MM.1S (cell line): Measurements from ENCODE around the gene ACOT12.

ENCODE experiments used
- DNase-seq: peaks from one replicate; pipeline ENCODE4 v3.0.0-alpha.2; 2015
- H2AFZ ChIP-seq: fragments of 300-600 bp; sonication (generic); 2 replicates; pipeline ENCODE4 v1.6.0; 2016; ENCODE audit warnings: antibody characterized with exemption, low read length
- H3F3A ChIP-seq: fragments of 300-600 bp; sonication (generic); 2 replicates; pipeline ENCODE4 v1.6.1; 2016; ENCODE audit warnings: mild to moderate bottlenecking, antibody characterized with exemption, low read length, moderate library complexity, mixed read lengths; ENCODE audit not compliant: insufficient read depth
- H3K27ac ChIP-seq: fragments of 300-600 bp; sonication (generic); 2 replicates; pipeline ENCODE4 v1.5.1; 2016; ENCODE audit warnings: mild to moderate bottlenecking, low read length
- H3K27me3 ChIP-seq: fragments of 300-600 bp; sonication (generic); replicated peaks from 2 replicates; pipeline ENCODE4 v1.6.0; 2016; ENCODE audit warnings: low read length; ENCODE audit not compliant: insufficient read depth
- H3K36me3 ChIP-seq: fragments of 300-600 bp; sonication (generic); replicated peaks from 2 replicates; pipeline ENCODE4 v1.6.1; 2016; ENCODE audit warnings: mild to moderate bottlenecking, low read length, mixed read lengths; ENCODE audit not compliant: insufficient read depth
- H3K4me1 ChIP-seq: fragments of 300-600 bp; sonication (generic); 2 replicates; pipeline ENCODE4 v1.6.1; 2016; ENCODE audit warnings: low read length, mixed read lengths
- H3K4me2 ChIP-seq: fragments of 300-600 bp; sonication (generic); 2 replicates; pipeline ENCODE4 v1.6.0; 2016; ENCODE audit warnings: low read depth, low read length
- H3K4me3 ChIP-seq: fragments of 300-600 bp; sonication (generic); 2 replicates; pipeline ENCODE4 v1.5.1; 2016; ENCODE audit warnings: low read length, mixed read lengths
- H3K79me2 ChIP-seq: fragments of 300-600 bp; sonication (generic); 2 replicates; pipeline ENCODE4 v1.6.1; 2016; ENCODE audit warnings: mixed run types, low read length, mixed read lengths
- H3K9ac ChIP-seq: fragments of 300-600 bp; sonication (generic); 2 replicates; pipeline ENCODE4 v1.6.1; 2016; ENCODE audit warnings: low read length, mixed read lengths
- H3K9me2 ChIP-seq: fragments of 300-600 bp; sonication (generic); replicated peaks from 2 replicates; pipeline ENCODE4 v1.6.1; 2016; ENCODE audit warnings: mild to moderate bottlenecking, low read length, mixed read lengths; ENCODE audit not compliant: insufficient read depth
- H3K9me3 ChIP-seq: fragments of 300-600 bp; sonication (generic); replicated peaks from 2 replicates; pipeline ENCODE4 v1.6.1; 2016; ENCODE audit warnings: mild to moderate bottlenecking, low read length, mixed read lengths; ENCODE audit not compliant: insufficient read depth
- H4K20me1 ChIP-seq: fragments of 300-600 bp; sonication (generic); 2 replicates; pipeline ENCODE4 v1.6.1; 2016; ENCODE audit warnings: mild to moderate bottlenecking, low read length, moderate library complexity, mixed read lengths; ENCODE audit not compliant: insufficient read depth
- CTCF ChIP-seq: fragments of 300-600 bp; sonication (generic); IDR thresholded peaks from 2 replicates; pipeline ENCODE4 v1.5.1; 2016; ENCODE audit warnings: antibody characterized with exemption, low read length, mixed read lengths
- EZH2 ChIP-seq: fragments of 300-600 bp; sonication (generic); optimal IDR thresholded peaks from 2 replicates; pipeline ENCODE3; 2017; ENCODE audit warnings: low read depth, mild to moderate bottlenecking, antibody characterized with exemption, low read length, mixed read lengths
- EZH2phosphoT487 ChIP-seq: fragments of 300-600 bp; sonication (generic); IDR thresholded peaks from 2 replicates; pipeline ENCODE4 v1.6.1; 2018; ENCODE audit warnings: antibody characterized with exemption, low read length

Gene ACOT12

GRCh38 chr5:81305785-81306184 is 88.1 kb downstream of the ACOT12 start:
- Histone ChIP-seq H3K4me1 (no peaks in the 10 kb centered on the region), H3K79me2 (peaks cover 11% of the 10 kb centered on the region), H3K27me3 (no peaks in the 10 kb centered on the region), H3K27ac (no peak overlapping the region), H3K36me3 (no peaks in the 10 kb centered on the region), H3K9me3 (no peaks in the 10 kb centered on the region), H3K9ac (no peak overlapping the region), H3K4me3 (no peak overlapping the region), H2AFZ (no peak overlapping the region), H4K20me1 (no peaks in the 10 kb centered on the region), H3K4me2 (no peak overlapping the region), H3F3A (no peaks in the 10 kb centered on the region), H3K9me2 (no peaks in the 10 kb centered on the region)
- TF ChIP-seq CTCF: no peak
- no peak for TF ChIP-seq EZH2
- no peak for TF ChIP-seq EZH2phosphoT487
- no peak for DNase-seq

GRCh38 chr5:81303563-81303962 is 90.4 kb downstream of the ACOT12 start:
- TF ChIP-seq EZH2phosphoT487 (no peak), CTCF (no peak), EZH2 (no peak)
- no peak overlapping the region for H3K4me3 ChIP-seq
- no peaks in the 10 kb centered on the region for H4K20me1 ChIP-seq
- H3K27ac ChIP-seq: no peak overlapping the region
- H3K4me2 ChIP-seq: no peak overlapping the region
- H3F3A ChIP-seq: no peaks in the 10 kb centered on the region
- peaks cover 21% of the 10 kb centered on the region for H3K79me2 ChIP-seq
- no peaks in the 10 kb centered on the region for H3K9me3 ChIP-seq
- peaks cover 14% of the 10 kb centered on the region; the same call in 1 of the 2 replicates for H3K4me1 ChIP-seq
- H3K9me2 ChIP-seq: no peaks in the 10 kb centered on the region
- no peaks in the 10 kb centered on the region for H3K27me3 ChIP-seq
- no peak overlapping the region for H2AFZ ChIP-seq
- H3K9ac ChIP-seq: no peak overlapping the region
- DNase-seq: no peak
- H3K36me3 ChIP-seq: no peaks in the 10 kb centered on the region

GRCh38 chr5:81302596-81302995 is 91.3 kb downstream of the ACOT12 start:
- H3K9me3 ChIP-seq: no peaks in the 10 kb centered on the region
- H3K4me2 ChIP-seq: no peak overlapping the region; the same call in 1 of the 2 replicates
- peaks cover 14% of the 10 kb centered on the region; the same call in 1 of the 2 replicates for H3K4me1 ChIP-seq
- H3K4me3 ChIP-seq: no peak overlapping the region
- H3K27ac ChIP-seq: no peak overlapping the region
- H2AFZ ChIP-seq: no peak overlapping the region
- no peak overlapping the region for H3K9ac ChIP-seq
- DNase-seq: no peak
- H3K36me3 ChIP-seq: no peaks in the 10 kb centered on the region
- TF ChIP-seq CTCF (no peak), EZH2 (no peak), EZH2phosphoT487 (no peak)
- H3K27me3 ChIP-seq: no peaks in the 10 kb centered on the region
- peaks cover 21% of the 10 kb centered on the region for H3K79me2 ChIP-seq
- H3F3A ChIP-seq: no peaks in the 10 kb centered on the region
- no peaks in the 10 kb centered on the region for H4K20me1 ChIP-seq
- H3K9me2 ChIP-seq: no peaks in the 10 kb centered on the region
